RWPE1 (cell line): ENCODE data around the gene UST.
A peak's percentile ranks its signal among the peaks of the same experiment; 100 is the strongest.

ENCODE experiments used
- CTCF ChIA-PET: fragments of 350-600 bp; sonication (Branson Sonifier 250); formaldehyde crosslinking; extraction: SDS; loops from one replicate; lab custom pipeline; 2021; lab: Yijun Ruan, JAX
- POLR2A ChIA-PET: fragments of 400-600 bp; formaldehyde crosslinking; extraction: SDS; loops from one replicate; lab custom pipeline; 2020; ENCODE audit warnings: antibody characterized with exemption; ENCODE audit not compliant: low non-redundant PET; lab: Yijun Ruan, JAX
- DNase-seq: peaks from one replicate; pipeline ENCODE4 v3.0.0; 2012; ENCODE audit warnings: low spot score
- H3K27ac ChIP-seq: fragments of 450-650 bp; 2 replicates; pipeline ENCODE4 v1.5.1; 2017
- TF ChIP-seq, protein P1 (sequence below): fragments of 450-650 bp; conservative IDR thresholded peaks from 2 replicates; pipeline ENCODE4 v1.5.1; 2017; ENCODE audit warnings: low read depth, mild to moderate bottlenecking

Gene UST

DNA sequence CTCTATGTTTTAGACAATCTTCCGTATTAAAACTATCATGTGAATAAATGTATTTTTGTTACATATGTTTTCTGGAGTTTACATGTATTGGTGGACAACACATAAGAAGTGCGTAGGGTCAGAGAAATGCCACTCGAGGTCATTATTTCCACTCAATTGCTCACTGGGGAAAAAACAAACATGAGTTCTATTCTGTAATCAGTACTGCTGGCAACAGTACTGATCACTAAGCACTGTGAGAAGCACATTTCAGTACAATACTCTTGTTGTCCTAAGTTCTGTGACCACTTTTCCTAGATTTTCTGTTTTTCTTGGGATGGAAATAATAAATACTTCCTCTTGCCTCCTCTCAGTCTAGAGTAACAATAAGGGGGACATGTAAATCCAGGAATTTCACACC lies 44.5 kb downstream of the UST start:
- ChIA-PET POLR2A (no interaction called here), CTCF (no interaction called here)
- no peak overlapping the region for H3K27ac ChIP-seq
- TF ChIP-seq, protein P1, sequence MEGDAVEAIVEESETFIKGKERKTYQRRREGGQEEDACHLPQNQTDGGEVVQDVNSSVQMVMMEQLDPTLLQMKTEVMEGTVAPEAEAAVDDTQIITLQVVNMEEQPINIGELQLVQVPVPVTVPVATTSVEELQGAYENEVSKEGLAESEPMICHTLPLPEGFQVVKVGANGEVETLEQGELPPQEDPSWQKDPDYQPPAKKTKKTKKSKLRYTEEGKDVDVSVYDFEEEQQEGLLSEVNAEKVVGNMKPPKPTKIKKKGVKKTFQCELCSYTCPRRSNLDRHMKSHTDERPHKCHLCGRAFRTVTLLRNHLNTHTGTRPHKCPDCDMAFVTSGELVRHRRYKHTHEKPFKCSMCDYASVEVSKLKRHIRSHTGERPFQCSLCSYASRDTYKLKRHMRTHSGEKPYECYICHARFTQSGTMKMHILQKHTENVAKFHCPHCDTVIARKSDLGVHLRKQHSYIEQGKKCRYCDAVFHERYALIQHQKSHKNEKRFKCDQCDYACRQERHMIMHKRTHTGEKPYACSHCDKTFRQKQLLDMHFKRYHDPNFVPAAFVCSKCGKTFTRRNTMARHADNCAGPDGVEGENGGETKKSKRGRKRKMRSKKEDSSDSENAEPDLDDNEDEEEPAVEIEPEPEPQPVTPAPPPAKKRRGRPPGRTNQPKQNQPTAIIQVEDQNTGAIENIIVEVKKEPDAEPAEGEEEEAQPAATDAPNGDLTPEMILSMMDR: no peak
- DNase-seq: no peak

DNA sequence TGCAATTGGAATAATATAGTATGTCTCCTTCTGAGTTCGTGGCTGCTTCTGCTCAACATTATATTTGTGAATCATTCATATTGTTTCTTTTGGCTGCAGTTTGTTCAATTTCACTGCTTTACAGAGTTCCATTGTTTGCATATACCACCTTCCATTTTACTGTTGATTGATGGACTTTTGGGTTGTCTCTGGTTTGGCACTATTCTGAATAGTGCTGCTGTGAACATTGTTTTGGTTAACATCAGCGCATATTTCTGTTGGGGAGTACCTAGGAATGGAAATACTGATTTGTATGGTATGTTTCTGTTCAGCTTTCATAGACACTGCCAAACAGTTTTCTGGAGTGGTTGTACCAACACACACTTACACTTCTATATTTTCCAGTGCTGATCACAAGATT lies 46.9 kb downstream of the UST start:
- ChIA-PET POLR2A (no interaction called here), CTCF (no interaction called here)
- TF ChIP-seq, protein P1: no peak
- no peak overlapping the region for H3K27ac ChIP-seq
- no peak for DNase-seq

DNA sequence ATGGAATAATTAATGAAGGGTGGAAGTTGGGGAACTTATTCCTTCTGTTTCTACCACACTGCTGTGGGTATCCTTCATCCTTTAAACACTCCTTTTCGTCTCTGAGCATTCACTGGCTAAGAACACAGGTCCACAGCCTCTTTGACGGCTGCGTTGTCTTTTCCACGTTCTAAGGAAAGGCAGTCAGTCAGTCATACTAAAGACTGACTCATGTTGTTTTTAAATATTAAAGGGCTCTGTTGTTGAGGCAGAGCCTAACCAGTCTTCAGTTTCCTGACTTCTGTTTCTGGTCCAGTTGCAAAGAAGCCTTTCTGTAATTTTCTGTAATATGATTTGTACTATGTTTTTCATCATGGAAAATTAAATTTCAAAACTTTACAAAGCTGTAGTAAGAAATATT lies 48.0 kb downstream of the UST start:
- ChIA-PET CTCF (no interaction called here), POLR2A (no interaction called here)
- TF ChIP-seq, protein P1: no peak
- DNase-seq: no peak
- no peak overlapping the region for H3K27ac ChIP-seq

DNA sequence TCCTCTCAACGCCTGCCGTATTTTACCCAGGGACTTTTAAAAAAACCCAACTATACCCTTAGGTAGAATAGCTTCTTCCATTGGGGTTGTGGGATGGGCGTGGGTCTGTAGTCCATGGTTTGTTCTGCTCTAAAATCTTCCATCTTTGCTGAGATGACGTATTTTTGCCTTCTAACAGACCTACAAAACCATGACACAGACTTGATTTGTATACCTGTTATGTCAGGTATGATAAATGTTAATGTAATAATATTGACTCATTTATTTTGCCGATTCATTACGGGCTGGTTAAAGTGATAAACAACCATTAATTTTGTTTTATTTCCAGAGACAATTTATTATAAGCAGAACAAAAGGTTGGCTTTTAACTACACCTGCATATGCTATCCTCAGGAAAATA lies 48.7 kb downstream of the UST start:
- TF ChIP-seq, protein P1: no peak
- DNase-seq: no peak
- no peak overlapping the region for H3K27ac ChIP-seq
- CTCF ChIA-PET: no interaction called here
- POLR2A ChIA-PET: no interaction called here

DNA sequence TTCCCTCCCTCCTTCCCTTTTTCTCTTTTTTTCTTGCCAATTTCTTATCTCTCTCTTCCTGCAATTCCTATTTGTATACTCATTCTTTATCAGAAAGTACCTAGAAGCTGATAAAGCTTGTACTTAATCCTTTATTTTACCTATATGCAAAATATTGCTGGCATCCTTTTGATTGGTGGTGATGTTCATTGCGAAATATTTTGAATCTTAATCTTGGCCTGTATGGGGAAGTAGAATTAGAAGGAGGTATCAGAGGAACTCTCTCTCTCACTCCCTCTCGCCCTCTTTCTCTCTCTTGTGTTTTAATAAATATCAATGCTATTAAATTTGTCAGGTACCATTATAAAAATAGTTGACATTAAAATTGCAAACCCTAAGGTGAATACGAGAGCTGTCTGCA lies 52.8 kb downstream of the UST start:
- no peak for DNase-seq
- TF ChIP-seq, protein P1: no peak
- H3K27ac ChIP-seq: no peak overlapping the region
- CTCF ChIA-PET: no interaction called here
- POLR2A ChIA-PET: interaction anchor here (0.6 kb wide), 1 partner anchor 501 kb away, joined by 3 read pairs; no protein-coding TSS in a partner anchor

DNA sequence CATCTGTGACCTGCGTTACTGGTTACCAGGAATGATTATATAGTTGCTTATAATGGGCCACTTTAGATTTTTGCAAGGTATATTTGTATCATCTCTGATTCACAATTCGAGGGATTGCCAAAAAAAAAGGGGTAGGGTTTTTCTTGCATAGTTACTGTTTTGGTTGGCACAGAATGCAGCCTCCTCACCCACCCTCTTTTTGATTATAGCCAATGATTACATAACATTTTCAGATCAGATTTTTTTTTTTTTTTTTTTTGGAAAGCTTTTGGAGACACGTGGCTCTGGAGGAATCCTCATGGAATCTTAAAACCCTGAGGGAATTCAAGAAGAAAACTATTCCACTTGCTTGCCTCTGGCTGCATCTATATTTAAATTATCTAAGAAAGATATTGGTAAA lies 53.7 kb downstream of the UST start:
- CTCF ChIA-PET: no interaction called here
- POLR2A ChIA-PET: interaction anchor here (0.6 kb wide), 1 partner anchor 502 kb away, joined by 3 read pairs; no protein-coding TSS in a partner anchor
- TF ChIP-seq, protein P1: no peak
- no peak overlapping the region for H3K27ac ChIP-seq
- peak; percentile 45 for DNase-seq

DNA sequence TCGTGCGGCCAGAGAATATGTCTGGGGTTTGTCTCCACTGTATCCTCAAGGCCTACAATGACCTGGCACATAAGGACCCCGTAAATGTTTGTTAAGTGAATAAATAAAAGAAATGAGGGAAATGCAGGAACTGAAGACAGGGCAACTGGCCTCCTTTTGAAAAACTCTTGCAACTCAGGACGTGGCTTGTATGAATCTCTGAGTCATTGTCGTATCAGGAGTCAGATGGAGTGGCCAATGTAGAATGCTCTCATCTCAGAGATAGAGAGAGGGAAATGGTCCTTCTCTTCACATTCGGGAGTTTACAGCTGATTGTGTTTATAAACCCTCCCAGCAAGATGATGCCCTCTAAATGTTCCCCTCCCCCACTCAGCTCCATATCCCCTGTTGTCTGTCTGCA lies 57.1 kb downstream of the UST start:
- POLR2A ChIA-PET: no interaction called here
- CTCF ChIA-PET: no interaction called here
- TF ChIP-seq, protein P1: no peak
- no peak overlapping the region for H3K27ac ChIP-seq
- no peak for DNase-seq
